Raji (cell line): ENCODE data around the gene MEMO1.

ENCODE experiments used
- POLR2A ChIP-seq: IDR thresholded peaks from 2 replicates; pipeline ENCODE4 v1.6.1; 2011; ENCODE audit warnings: low read depth, low read length, control low read depth; ENCODE audit not compliant: insufficient read depth

Gene MEMO1

GRCh38 chr2:31877008-31877407 lies 133.8 kb downstream of the MEMO1 start:
- TF ChIP-seq POLR2A = no peak

DNA sequence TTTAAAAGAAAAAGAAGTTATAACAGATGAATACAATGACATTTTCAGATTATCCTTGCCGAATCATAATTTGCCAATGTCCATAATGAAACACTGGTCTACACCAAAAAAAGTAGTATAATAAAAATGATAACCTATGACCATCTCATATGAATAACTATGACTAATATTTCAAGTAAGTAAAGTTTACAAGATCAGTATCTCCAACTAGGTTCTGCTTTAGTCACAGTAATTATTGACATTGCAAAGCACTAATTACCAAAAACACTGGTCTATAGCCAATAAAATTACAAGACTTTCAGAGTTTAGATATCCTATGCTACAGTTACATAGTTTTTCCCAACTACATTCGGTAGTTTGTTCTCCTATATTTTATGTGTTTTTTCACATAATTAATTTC lies 136.7 kb downstream of the MEMO1 start:
- no peak for TF ChIP-seq POLR2A

- TF ChIP-seq POLR2A = no peak
Observed at GRCh38 chr2:31865215-31865614, 145.6 kb downstream of the MEMO1 start.

DNA sequence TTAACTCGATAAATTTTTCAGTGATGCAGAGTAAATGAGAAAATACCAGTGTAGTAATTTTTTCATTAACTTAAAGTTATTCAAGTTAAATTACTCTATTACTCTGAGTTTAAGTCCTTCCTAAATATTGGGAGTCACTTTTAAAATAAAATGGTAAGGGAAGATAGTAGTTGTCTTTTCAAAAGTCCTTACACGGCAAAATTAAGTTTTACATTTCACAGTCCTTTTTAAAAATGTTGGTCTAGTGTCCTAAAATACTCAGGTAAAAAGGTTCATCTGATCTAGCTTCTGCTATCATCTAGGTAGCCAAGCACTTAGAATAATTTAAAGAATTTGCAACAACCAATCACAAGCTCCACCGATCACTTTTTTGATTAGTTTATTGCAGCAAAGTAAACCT lies 146.9 kb downstream of the MEMO1 start:
- TF ChIP-seq POLR2A = no peak

DNA sequence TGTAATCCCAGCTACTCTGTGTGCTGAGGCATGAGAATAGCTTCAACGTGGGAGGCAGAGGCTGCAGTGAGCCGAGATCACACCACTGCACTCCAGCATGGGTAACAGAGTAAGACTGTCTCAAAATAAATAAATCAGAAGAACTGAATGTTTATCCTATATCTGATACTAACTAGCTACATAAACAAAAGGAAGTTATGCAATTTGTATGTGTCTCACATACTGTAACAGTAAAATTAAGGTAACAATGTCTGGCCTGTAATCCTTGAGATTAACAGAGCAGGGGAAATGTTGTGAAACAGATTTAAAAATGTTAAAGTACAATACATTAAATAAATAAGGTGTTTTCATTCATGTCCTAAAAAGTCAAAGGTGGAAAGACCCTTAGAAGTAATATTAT lies 150.8 kb downstream of the MEMO1 start:
- TF ChIP-seq POLR2A = no peak

DNA sequence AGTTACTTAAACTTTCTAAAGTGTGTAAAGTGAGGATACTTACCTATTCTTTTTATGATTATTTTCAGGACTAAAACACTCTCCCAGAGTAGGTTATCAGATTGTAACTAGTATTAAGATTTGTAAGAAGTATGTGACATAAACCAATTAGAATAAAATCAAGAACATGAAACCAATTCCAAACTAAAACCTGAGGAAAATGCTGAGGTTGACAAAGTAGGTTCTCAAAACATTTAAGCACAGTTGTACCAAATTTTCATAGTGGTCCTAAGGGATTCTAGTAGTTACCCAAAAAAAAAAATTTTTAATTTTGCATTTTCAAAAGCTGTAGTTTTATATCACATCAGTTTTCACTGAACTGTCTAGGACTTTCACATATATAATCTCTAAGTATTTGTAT lies 157.3 kb downstream of the MEMO1 start:
- no peak for TF ChIP-seq POLR2A

GRCh38 chr2:31835450-31835849 lies 175.4 kb downstream of the MEMO1 start:
- TF ChIP-seq POLR2A = no peak

GRCh38 chr2:31832363-31832762 lies 178.4 kb downstream of the MEMO1 start:
- TF ChIP-seq POLR2A = no peak

- TF ChIP-seq POLR2A = no peak
Observed at GRCh38 chr2:31831585-31831984, 179.2 kb downstream of the MEMO1 start.

DNA sequence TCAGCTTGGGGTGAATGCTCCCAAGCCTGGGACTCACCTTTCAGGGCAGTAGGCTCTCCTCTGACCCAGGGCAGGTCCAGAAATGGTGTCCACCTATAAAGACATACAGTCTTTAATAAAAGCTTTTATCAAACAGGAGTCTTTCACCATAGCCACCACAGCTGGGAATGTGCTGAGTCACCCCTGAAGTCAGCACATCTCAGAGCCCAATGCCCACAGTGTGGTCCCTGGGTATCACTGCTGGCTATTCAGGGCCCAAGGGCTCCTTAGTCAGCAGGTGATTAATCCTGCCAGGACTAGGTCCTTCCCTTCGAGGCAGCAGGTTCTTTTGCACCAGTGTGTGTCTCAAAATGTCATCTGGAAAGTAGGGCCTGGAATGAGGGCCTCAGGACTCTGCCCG lies 181.9 kb downstream of the MEMO1 start:
- no peak for TF ChIP-seq POLR2A

- no peak for TF ChIP-seq POLR2A
Observed at GRCh38 chr2:31823558-31823957, 187.2 kb downstream of the MEMO1 start.

GRCh38 chr2:31822587-31822986 lies 188.2 kb downstream of the MEMO1 start:
- no peak for TF ChIP-seq POLR2A
